Measurements from ENCODE around the gene C11orf68. TPM values are rescaled to one million over a fixed set of nuclear protein-coding genes. Genes with fewer than 3 reads are reported as not detected.
A peak's percentile ranks its signal among the peaks of the same experiment; 100 is the strongest.

The C11orf68 gene
- total RNA-seq, 1 donor from 2014 or later = 31.2 TPM

DNA sequence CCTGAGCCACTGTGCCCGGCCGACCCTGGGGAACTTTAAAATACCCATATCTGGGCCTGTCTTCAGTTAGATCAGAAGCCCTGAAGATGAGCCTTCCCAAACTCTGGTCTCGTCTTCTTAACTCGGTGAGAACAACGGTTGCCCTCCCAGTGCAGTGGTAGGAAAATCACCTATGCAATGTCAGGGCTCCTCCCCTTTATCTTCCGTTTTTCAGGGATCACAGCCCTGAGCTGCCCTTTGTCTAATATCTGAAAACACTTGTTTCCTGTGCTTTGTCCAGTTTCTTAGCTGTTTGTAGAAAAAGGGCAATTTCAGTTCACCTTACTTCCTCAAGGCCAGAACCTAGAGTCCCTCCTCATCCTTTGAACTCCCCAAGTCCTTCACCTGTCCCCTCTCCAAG, 9.8 kb upstream of the C11orf68 start:
- Mint-ChIP-seq H3K4me3 (no peak overlapping the region), H3K9me3 (no peaks in the 10 kb centered on the region), H3K27ac (no peak overlapping the region), H3K27me3 (no peaks in the 10 kb centered on the region), H3K4me1 (ENCODE audit: unreplicated experiment) (no peaks in the 10 kb centered on the region), H3K36me3 (no peaks in the 10 kb centered on the region)
- DNase-seq (ENCODE audit: extremely low spot score, unreplicated experiment) = no peak
- TF ChIP-seq, protein P1, sequence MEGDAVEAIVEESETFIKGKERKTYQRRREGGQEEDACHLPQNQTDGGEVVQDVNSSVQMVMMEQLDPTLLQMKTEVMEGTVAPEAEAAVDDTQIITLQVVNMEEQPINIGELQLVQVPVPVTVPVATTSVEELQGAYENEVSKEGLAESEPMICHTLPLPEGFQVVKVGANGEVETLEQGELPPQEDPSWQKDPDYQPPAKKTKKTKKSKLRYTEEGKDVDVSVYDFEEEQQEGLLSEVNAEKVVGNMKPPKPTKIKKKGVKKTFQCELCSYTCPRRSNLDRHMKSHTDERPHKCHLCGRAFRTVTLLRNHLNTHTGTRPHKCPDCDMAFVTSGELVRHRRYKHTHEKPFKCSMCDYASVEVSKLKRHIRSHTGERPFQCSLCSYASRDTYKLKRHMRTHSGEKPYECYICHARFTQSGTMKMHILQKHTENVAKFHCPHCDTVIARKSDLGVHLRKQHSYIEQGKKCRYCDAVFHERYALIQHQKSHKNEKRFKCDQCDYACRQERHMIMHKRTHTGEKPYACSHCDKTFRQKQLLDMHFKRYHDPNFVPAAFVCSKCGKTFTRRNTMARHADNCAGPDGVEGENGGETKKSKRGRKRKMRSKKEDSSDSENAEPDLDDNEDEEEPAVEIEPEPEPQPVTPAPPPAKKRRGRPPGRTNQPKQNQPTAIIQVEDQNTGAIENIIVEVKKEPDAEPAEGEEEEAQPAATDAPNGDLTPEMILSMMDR (conservative IDR thresholded peaks at IDR 0.05) = no peak

GRCh38 chr11:65927904-65928397, 9.1 kb upstream of the C11orf68 start:
- Mint-ChIP-seq H3K27me3 (no peaks in the 10 kb centered on the region), H3K4me3 (no peak overlapping the region), H3K36me3 (no peaks in the 10 kb centered on the region), H3K4me1 (ENCODE audit: unreplicated experiment) (no peaks in the 10 kb centered on the region), H3K27ac (no peak overlapping the region), H3K9me3 (no peaks in the 10 kb centered on the region)
- no peak for DNase-seq (ENCODE audit: extremely low spot score, unreplicated experiment)
- TF ChIP-seq, protein P1 (conservative IDR thresholded peaks at IDR 0.05) = no peak

DNA sequence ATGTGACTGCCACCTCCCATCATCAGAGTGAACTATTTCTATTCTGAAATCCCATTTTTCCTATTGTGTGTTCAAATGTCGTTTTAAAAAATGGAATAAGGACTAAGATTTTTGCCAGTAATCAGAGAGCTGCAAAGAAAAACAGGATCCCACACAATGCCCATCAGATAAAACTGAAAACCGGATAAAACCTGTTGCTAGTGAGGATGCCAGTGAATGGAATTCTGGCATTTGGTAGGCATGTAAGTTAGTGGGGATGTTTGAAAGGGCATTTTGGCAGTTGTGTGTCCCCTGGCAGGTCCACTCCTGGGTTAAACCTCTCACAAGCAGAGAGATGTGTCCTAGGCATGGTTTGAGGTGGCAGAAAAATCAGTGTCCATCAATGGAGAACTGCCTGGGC, 6.5 kb upstream of the C11orf68 start:
- TF ChIP-seq, protein P1 (conservative IDR thresholded peaks at IDR 0.05) = no peak
- no peak for DNase-seq (ENCODE audit: extremely low spot score, unreplicated experiment)
- H3K27ac Mint-ChIP-seq = no peak overlapping the region
- H3K27me3 Mint-ChIP-seq = no peaks in the 10 kb centered on the region
- H3K9me3 Mint-ChIP-seq = no peaks in the 10 kb centered on the region
- no peaks in the 10 kb centered on the region for H3K4me1 Mint-ChIP-seq (ENCODE audit: unreplicated experiment)
- no peak overlapping the region for H3K4me3 Mint-ChIP-seq
- H3K36me3 Mint-ChIP-seq = peaks cover 4% of the 10 kb centered on the region

DNA sequence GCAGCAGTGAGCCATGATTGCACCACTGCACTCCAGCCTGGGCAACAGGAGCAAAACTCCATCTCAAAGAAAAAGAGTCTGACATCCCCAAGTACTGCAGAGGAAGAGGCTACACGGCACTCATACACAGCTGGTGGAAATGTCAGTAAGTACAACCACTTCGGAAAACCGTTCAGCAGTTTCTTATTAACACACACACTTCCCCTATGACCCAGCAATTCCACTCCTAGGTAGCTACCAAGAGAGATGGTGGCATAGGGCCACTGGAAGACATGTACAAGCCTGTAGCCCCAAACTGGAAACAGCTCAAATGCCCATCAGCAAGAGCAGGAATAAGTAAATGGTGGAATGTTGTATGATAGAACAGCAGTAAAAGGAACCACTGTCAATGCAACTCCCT, 3.7 kb upstream of the C11orf68 start:
- TF ChIP-seq, protein P1 (conservative IDR thresholded peaks at IDR 0.05) = no peak
- Mint-ChIP-seq H3K36me3 (peaks cover 4% of the 10 kb centered on the region), H3K27me3 (no peaks in the 10 kb centered on the region), H3K27ac (no peak overlapping the region), H3K4me1 (ENCODE audit: unreplicated experiment) (no peaks in the 10 kb centered on the region), H3K4me3 (peak overlapping the region; percentile 20), H3K9me3 (no peaks in the 10 kb centered on the region)
- no peak for DNase-seq (ENCODE audit: extremely low spot score, unreplicated experiment)

GRCh38 chr11:65921876-65922275, 3.0 kb upstream of the C11orf68 start:
- H3K36me3 Mint-ChIP-seq = peaks cover 4% of the 10 kb centered on the region
- no peak for DNase-seq (ENCODE audit: extremely low spot score, unreplicated experiment)
- no peaks in the 10 kb centered on the region for H3K9me3 Mint-ChIP-seq
- H3K4me1 Mint-ChIP-seq (ENCODE audit: unreplicated experiment) = peaks cover 4% of the 10 kb centered on the region
- peak overlapping the region; percentile 20 for H3K4me3 Mint-ChIP-seq
- H3K27ac Mint-ChIP-seq = no peak overlapping the region
- no peaks in the 10 kb centered on the region for H3K27me3 Mint-ChIP-seq
- TF ChIP-seq, protein P1 (conservative IDR thresholded peaks at IDR 0.05) = no peak

DNA sequence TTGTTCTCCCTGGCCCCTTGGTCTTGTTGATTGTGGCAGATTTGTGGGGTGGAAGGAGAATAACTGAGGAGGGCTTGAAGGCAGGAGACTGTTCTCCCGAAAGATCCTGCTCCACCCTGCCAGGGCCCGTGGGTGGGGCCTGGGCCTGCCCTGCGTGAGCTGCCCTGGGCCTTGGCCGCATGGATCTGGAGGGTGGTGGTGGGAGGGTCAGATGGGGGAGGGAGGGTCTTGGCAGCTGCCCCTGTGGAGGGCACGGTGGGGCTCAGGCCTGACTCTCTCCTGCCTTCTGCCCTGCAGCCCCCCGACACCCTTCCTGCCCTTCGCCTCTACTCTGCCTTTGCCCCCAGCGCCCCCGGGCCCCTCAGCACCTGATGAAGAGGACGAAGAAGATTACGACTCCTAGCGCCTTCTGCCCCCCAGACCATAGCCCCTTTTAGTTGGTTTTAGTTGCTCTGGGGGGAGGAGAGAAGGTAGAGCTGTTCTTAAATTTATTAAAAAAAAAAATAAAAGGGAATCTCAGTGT, 2.2 kb upstream of the C11orf68 start:
- no peak for DNase-seq (ENCODE audit: extremely low spot score, unreplicated experiment)
- TF ChIP-seq, protein P1 (conservative IDR thresholded peaks at IDR 0.05) = no peak
- H3K9me3 Mint-ChIP-seq = no peaks in the 10 kb centered on the region
- no peak overlapping the region for H3K27ac Mint-ChIP-seq
- peaks cover 10% of the 10 kb centered on the region for H3K4me1 Mint-ChIP-seq (ENCODE audit: unreplicated experiment)
- peaks cover 4% of the 10 kb centered on the region for H3K36me3 Mint-ChIP-seq
- H3K27me3 Mint-ChIP-seq = no peaks in the 10 kb centered on the region
- H3K4me3 Mint-ChIP-seq = no peak overlapping the region
